Measurements from ENCODE around the gene BNIP5. TPM values are rescaled to one million over a fixed set of nuclear protein-coding genes. Genes with fewer than 3 reads are reported as not detected.

The BNIP5 gene
- total and polyA plus RNA-seq, 10 donors = 0.05 TPM; not detected in 9

DNA sequence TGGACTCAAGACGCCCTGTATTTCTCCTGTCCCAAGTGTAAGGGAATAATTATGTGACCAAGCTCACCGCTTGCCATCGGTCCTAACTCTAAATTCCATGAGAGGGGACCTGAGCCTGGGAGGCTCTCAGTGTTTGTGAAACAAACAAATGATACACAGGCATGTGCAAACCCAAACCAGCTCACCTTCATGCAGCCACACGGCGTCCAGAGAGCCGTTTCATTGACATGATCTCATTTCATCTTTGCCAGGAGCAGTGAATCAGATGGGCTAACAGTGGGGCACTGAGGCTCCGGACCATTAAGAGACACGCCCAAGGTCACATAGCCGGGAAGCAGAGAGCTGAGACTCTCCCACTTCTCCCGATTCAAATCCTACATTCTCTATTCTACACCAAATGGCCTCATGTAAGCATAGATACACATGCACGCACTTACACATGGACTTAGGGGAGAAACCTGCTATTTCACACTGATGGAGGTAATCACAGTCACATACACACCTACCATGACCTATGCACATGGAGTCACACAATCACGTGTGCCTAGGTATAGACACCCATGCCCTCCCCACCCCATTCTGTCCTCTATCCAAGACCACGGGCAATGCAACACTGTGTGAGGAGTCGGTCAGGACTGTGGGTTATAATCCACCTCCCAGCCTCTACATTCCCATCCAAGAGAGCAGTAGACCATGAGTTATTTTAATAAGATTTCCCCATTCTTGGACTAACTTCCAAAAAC is 1.1 kb downstream of the BNIP5 start:
- no peak for DNase-seq
- no peaks in the 10 kb centered on the region for H3K9me3 ChIP-seq
- H3K4me3 ChIP-seq = no peak overlapping the region
- TF ChIP-seq POLR2A (IDR thresholded peaks at IDR 0.05) (no peak), POLR2AphosphoS5 (IDR thresholded peaks at IDR 0.05) (no peak)
- TF ChIP-seq, protein P1, sequence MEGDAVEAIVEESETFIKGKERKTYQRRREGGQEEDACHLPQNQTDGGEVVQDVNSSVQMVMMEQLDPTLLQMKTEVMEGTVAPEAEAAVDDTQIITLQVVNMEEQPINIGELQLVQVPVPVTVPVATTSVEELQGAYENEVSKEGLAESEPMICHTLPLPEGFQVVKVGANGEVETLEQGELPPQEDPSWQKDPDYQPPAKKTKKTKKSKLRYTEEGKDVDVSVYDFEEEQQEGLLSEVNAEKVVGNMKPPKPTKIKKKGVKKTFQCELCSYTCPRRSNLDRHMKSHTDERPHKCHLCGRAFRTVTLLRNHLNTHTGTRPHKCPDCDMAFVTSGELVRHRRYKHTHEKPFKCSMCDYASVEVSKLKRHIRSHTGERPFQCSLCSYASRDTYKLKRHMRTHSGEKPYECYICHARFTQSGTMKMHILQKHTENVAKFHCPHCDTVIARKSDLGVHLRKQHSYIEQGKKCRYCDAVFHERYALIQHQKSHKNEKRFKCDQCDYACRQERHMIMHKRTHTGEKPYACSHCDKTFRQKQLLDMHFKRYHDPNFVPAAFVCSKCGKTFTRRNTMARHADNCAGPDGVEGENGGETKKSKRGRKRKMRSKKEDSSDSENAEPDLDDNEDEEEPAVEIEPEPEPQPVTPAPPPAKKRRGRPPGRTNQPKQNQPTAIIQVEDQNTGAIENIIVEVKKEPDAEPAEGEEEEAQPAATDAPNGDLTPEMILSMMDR (IDR thresholded peaks at IDR 0.05 in 8 of 11, conservative IDR thresholded peaks at IDR 0.05 in 3 of 11) = no peak
- peaks cover 0 to 27% (median 2%) of the 10 kb centered on the region in 6 donors for H3K4me1 ChIP-seq
- no peaks in the 10 kb centered on the region for H3K36me3 ChIP-seq
- peaks cover 0 to 63% (median 20%) of the 10 kb centered on the region in 7 donors for H3K27me3 ChIP-seq (replicated peaks in 1 of 7)
- intact Hi-C loops (cut with DNase I; ENCODE audit: low total_unique reads) = no loop called here
- WGBS, 5 donors = 88 to 94% (median 91%) methylated on average over 14 of the region's 14 CpGs
- no peak overlapping the region for H3K27ac ChIP-seq

- no peak overlapping the region for H3K27ac ChIP-seq
- H3K27me3 ChIP-seq (replicated peaks in 1 of 7) = peaks cover 0 to 63% (median 15%) of the 10 kb centered on the region in 7 donors
- TF ChIP-seq POLR2AphosphoS5 (IDR thresholded peaks at IDR 0.05) = no peak
- TF ChIP-seq, protein P1 (IDR thresholded peaks at IDR 0.05 in 8 of 11, conservative IDR thresholded peaks at IDR 0.05 in 3 of 11) = no peak
- no peak for TF ChIP-seq POLR2A (IDR thresholded peaks at IDR 0.05)
- 75 to 83% (median 82%) methylated on average over 14 of the region's 14 CpGs for WGBS, 5 donors
- peaks cover 0 to 24% (median 0%) of the 10 kb centered on the region in 6 donors for H3K4me1 ChIP-seq
- no peaks in the 10 kb centered on the region for H3K9me3 ChIP-seq
- no peaks in the 10 kb centered on the region for H3K36me3 ChIP-seq
- intact Hi-C loops (cut with DNase I; ENCODE audit: low total_unique reads) = no loop called here
- no peak for DNase-seq
- H3K4me3 ChIP-seq = no peak overlapping the region
Observed at GRCh38 chr6:36334832-36335459, 1.7 kb downstream of the BNIP5 start.

GRCh38 chr6:36333931-36334725 is 2.6 kb downstream of the BNIP5 start:
- peak overlapping the region in 1 of 8 donors; percentile 26 for H3K27ac ChIP-seq
- TF ChIP-seq, protein P1 (IDR thresholded peaks at IDR 0.05 in 8 of 11, conservative IDR thresholded peaks at IDR 0.05 in 3 of 11) = no peak
- TF ChIP-seq POLR2AphosphoS5 (IDR thresholded peaks at IDR 0.05) (no peak), POLR2A (IDR thresholded peaks at IDR 0.05) (no peak)
- no peak overlapping the region for H3K4me3 ChIP-seq
- peaks cover 0 to 24% (median 0%) of the 10 kb centered on the region in 6 donors for H3K4me1 ChIP-seq
- 39 to 48% (median 46%) methylated on average over 20 of the region's 20 CpGs for WGBS, 5 donors
- no peak for DNase-seq
- H3K36me3 ChIP-seq = no peaks in the 10 kb centered on the region
- peaks cover 0 to 63% (median 19%) of the 10 kb centered on the region in 7 donors for H3K27me3 ChIP-seq (replicated peaks in 1 of 7)
- H3K9me3 ChIP-seq = no peaks in the 10 kb centered on the region
- intact Hi-C loops (cut with DNase I; ENCODE audit: low total_unique reads) = no loop called here

Data from spleen (tissue), 11 donors.